ENCODE measurements around the gene C4orf36. TPM values are rescaled to one million over a fixed set of nuclear protein-coding genes. Genes with fewer than 3 reads are reported as not detected.
"Not testable (repeated sequence)": the region's sequence is repeated elsewhere in the genome, so short reads cannot be mapped to it uniquely, and the experiment has no call there.

C4orf36 gene
- total RNA-seq, 1 experiment from 2014 or later = 2.6 TPM

DNA sequence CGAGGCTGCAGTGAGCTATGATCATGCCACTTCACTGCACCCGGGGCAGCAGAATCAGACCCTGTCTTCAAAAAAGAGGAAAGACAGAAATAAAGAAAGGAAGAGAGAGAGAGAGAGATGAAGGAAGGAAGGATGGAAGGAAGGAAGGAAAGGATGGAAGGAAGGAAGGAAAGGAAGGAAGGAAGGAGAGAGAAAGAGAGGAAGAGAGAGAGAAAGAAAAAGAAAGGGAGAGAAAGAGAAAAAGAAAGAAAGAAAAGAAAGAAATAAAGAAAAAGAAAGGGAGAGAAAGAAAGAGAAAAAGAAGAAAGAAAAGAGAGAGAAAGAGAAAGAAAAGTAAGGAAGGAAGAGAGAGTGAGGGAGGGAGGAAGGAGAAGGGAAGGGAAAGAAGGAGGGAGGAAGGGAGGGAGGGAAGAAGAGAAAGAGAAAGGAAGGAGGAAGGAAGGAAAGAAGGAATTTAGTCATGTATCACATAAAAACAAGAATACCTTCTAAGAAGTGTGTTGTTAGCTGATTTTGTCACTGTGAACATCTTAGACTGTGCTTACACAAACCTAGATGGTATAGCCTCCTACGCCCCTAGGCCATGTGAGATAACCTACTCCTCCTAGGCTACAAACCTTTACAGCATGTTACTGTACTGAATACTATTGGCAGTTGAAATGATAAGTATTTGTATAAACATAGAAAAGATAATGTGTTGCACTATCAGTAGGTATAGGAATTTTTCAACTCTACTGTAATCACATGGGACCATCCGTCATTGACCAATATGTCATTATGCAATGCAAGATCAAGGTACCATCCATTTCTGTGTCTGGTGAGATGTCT lies 25.2 kb upstream of the C4orf36 start:
- DNase-seq (ENCODE audit: low read depth) = no peak

DNA sequence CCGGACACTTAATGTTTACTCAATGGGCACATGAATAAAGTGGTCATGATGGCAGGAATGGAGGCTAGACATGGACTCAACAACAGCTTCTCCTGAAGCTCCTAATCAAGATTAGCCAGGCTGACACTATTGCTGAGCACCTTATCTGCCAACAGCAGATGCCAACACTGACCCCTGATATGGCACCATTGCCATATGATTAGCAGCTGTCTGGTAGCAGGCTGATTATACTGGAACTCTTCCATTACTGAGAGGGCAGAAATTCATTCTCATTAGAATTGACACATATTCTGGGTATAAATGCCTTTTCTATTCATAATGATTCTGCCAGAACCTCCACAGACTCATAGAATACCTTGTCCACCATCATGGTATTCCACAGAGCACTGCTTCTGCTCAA lies 24.2 kb upstream of the C4orf36 start:
- DNase-seq (ENCODE audit: low read depth) = no peak

DNA sequence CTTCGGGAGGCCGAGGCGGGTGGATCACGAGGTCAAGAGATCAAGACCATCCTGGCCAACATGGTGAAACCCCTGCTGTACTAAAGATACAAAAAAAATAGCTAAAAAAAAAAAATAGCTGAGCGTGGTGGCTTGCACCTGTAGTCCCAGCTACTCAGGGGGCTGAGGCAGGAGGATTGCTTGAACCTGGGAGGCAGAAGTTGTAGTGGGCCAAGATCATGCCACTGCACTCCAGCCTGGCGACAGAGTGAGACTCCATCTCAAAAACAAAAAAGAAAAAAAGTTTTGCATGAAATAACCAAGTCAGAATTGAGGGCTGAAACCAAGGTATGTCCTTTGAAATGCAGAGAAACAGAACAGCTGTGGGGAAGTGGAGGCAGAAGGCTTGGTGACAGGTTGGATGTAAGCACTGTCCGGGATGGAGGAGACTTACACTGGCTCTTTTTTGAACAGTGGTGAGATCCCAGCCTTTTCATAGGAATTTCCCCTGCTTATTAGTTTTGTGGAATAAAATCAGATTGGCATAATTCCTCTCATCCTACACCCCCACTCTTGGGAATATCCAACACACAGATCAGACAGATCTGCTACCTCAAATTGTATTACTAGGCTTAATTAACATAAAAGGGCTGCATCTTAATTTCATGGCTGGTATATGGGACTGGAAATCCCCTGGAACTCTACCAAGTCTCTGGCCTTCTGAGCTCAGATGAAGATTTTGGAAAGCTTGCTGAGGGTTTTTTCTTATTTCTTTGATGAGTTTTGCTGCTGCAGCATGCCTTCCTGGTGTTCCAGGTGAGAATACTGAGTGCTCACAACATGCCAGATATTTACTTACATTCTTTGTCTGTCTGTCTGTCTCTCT lies 18.8 kb upstream of the C4orf36 start:
- no peak for DNase-seq (ENCODE audit: low read depth)

DNA sequence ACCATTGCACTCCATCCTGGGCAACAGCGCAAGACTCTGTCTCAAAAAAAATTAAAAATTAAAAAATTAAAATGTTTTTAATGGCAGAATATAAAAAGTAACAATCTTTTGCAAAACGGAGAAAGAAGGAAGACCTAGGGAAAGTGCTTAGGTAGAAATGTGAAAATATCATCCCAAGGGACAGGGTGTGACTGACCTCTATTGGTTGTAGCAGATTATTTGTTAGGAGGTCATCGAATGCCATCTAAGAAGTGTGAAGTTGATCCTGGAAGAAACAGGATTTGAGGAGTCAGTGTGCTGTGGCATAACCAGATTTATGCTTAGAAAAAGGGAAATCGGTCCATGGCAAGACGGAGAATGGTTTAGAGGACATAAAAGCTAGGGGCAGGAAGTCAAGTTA lies 18.1 kb upstream of the C4orf36 start:
- no peak for DNase-seq (ENCODE audit: low read depth)

- DNase-seq (ENCODE audit: low read depth) = no peak
Observed at GRCh38 chr4:86909546-86910295, 17.5 kb upstream of the C4orf36 start.

GRCh38 chr4:86908251-86908657 lies 16.0 kb upstream of the C4orf36 start:
- no peak for DNase-seq (ENCODE audit: low read depth)

DNA sequence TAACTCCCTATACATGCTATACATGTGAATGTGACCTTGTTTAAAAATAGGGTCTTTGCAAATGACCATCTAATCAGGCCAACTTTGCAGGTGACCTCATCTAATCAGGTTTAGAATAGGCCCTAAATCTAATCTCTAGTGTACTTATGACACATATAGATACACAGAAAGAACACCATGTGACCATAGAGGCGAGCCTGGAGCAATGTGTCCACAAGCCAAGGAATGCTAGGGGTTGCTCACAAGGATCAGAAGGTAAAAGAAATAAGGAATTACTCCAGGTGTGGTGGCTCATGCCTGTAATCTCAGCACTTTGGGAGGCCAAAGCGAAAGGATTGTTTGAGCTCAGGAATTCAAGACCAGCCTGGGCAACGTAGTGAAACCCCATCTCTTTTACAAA lies 9.6 kb upstream of the C4orf36 start:
- no peak for DNase-seq (ENCODE audit: low read depth)

DNA sequence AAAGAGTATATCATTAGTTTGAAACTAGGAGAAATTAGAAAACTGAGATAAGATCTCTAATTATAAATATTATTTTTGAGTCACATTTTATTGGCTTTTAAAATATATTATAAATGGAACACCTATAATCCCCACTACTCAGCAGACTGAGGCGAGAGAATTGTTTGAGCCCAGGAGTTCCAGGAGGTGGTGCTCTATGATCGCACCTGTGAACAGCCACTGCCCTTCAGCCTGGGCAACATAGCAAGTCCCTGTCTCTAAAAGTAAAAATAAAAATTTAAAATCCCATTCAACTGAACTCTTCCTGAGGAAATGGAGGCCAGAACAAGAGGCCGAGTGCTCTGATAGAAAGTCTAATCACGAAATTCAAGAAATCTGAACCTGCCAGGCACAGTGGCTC lies 6.3 kb upstream of the C4orf36 start:
- DNase-seq (ENCODE audit: low read depth) = peak; percentile 36

GRCh38 chr4:86896596-86896995 lies 4.4 kb upstream of the C4orf36 start:
- DNase-seq (ENCODE audit: low read depth) = no peak

DNA sequence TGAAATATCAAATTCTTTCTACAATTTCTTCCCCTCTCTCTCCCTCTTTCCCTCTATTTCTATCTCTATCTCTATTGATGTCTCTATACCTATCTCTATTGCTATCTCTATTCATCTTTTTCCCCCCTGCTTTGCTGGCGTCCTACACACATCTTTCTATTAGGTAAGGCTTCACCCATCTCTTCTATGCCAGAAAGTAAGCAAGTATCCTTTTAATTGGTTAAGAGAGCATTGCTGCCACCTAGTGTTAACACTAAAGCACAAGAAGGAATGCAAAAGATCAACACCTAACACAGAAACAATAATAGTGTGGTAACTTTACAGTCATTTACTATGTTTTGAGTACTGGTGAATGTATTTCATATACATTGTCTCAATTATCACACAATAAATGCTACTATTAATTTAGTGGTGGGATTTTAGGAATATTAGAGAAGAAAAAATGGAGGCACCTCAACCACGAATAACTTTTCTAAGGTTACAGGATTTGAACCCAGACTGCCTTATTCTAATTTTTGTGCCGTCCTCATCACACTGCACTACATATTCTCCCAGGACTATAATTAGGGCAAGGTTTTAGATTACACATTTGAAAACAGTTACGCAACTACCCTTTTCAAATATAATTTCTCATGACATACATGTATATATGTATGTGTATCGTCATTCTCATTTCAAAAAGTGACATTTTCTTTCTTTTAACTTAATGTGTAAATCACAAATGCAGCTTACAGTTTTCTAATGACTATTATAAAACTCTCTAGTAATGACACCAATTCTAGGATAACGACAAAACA lies 3.7 kb upstream of the C4orf36 start:
- DNase-seq (ENCODE audit: low read depth) = peak; percentile 69

DNA sequence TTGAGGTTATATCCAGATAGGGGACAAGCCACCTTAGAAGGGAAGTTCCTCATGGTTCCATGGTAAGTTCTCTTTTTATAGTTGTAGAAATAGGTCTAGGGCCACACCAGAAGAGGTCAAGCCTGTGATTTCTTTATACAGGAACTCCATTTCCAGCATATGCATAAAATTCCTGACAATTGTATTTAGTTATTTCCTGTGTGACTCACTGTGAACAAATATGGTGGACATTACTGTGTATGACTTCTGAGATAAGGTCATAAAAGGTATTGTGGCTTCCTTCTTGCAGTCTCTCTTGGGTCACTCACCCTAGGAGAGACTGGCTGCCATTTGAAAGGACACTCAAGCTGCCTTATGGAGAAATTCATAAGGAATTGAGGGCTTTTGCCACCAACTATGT lies 2.2 kb upstream of the C4orf36 start:
- DNase-seq (ENCODE audit: low read depth) = peak; percentile 72

- no peak for DNase-seq (ENCODE audit: low read depth)
Observed at GRCh38 chr4:86893136-86893535, 914 bp upstream of the C4orf36 start.

DNA sequence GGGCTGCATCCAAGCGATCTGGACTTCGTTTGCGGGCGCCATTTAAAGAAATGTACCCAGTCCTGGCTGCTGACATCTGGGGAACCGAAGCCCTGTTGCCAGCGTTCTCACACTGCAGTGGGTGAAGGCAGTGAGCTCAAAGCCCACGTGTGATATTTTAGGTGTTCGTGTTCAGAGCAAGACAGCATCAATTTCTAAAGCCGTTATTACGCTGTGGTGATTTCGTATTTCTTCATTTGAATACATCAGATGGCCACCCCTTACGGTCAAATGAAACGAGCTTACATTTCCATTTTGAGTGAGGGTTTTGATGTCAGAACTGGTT lies 376 bp upstream of the C4orf36 start:
- no peak for DNase-seq (ENCODE audit: low read depth)

GRCh38 chr4:86890790-86891189 lies 1.4 kb downstream of the C4orf36 start:
- DNase-seq (ENCODE audit: low read depth) = no peak

GRCh38 chr4:86879641-86880040 lies 12.6 kb downstream of the C4orf36 start:
- DNase-seq (ENCODE audit: low read depth) = no peak

DNA sequence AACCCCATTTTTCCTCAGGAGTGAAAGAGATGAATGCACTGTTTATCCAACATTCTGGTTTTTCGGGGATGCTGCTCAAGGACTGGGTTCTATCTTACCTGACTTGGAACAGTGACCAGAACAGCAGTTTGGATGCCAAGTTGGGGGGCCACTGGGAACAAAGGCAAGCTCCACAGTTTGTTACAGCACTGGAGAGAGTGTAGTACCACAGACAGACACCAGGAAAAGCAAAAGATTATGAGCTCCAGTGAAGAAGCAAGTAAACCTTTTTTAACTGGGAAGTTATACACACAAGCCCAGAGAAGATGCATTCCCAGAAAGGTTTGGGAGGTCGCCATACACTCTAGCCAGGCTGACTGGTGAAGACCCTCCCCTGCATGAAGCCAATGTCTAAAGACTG lies 13.6 kb downstream of the C4orf36 start:
- no peak for DNase-seq (ENCODE audit: low read depth)

- DNase-seq (ENCODE audit: low read depth) = no peak
Observed at GRCh38 chr4:86876894-86877685, 15.1 kb downstream of the C4orf36 start.

GRCh38 chr4:86875436-86875835 lies 16.8 kb downstream of the C4orf36 start:
- not testable (repeated sequence) for DNase-seq (ENCODE audit: low read depth)

DNA sequence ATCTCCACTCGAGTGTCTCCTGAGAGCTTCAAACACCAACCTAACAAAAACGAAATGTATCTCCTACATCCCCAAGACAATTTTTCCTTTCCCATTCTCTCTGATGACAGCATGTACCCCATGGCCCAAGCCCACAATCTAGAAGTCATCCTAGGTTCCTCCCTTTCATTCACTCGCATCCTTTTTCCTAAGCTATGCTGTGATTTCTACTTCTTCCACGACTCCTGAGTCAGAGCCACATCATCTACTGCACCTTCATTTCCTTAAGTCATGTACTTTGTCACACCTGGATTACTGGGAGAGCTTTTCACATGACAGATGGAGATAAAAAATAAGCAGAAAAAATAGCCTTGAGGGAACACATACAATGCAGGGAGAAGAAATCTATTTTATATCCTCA lies 20.1 kb downstream of the C4orf36 start:
- no peak for DNase-seq (ENCODE audit: low read depth)

- no peak for DNase-seq (ENCODE audit: low read depth)
Observed at GRCh38 chr4:86870442-86871069, 21.7 kb downstream of the C4orf36 start.

All from HT1080 (cell line).